GM10847 (cell line): ENCODE data around the gene UBE2D2.

Source experiments
- POLR2A ChIP-seq: IDR thresholded peaks from 2 replicates; pipeline ENCODE4 v1.6.1; 2011; ENCODE audit not compliant: insufficient read length; ENCODE audit errors: extremely low read depth

Gene UBE2D2

GRCh38 chr5:139635606-139636206 is 74.6 kb downstream of the UBE2D2 start:
- TF ChIP-seq POLR2A = no peak

- TF ChIP-seq POLR2A = no peak
Observed at GRCh38 chr5:139636207-139636792, 75.2 kb downstream of the UBE2D2 start.

GRCh38 chr5:139636975-139637408 is 75.9 kb downstream of the UBE2D2 start:
- no peak for TF ChIP-seq POLR2A

- no peak for TF ChIP-seq POLR2A
Observed at GRCh38 chr5:139637438-139638089, 76.4 kb downstream of the UBE2D2 start.

- peak; percentile 24 for TF ChIP-seq POLR2A
Observed at GRCh38 chr5:139638090-139638735, 77.1 kb downstream of the UBE2D2 start.

- no peak for TF ChIP-seq POLR2A
Observed at GRCh38 chr5:139638736-139639618, 77.8 kb downstream of the UBE2D2 start.

GRCh38 chr5:139639619-139640380 is 78.7 kb downstream of the UBE2D2 start:
- no peak for TF ChIP-seq POLR2A

GRCh38 chr5:139640421-139641115 is 79.4 kb downstream of the UBE2D2 start:
- no peak for TF ChIP-seq POLR2A

GRCh38 chr5:139641116-139642080 is 80.3 kb downstream of the UBE2D2 start:
- TF ChIP-seq POLR2A = no peak

GRCh38 chr5:139642213-139642612 is 81.1 kb downstream of the UBE2D2 start:
- no peak for TF ChIP-seq POLR2A

- TF ChIP-seq POLR2A = no peak
Observed at GRCh38 chr5:139642891-139643871, 82.0 kb downstream of the UBE2D2 start.
